ENCODE data around the gene TARBP1. TPM values are rescaled to one million over a fixed set of nuclear protein-coding genes. Genes with fewer than 3 reads are reported as not detected.

Gene TARBP1
- total and polyA plus RNA-seq, 3 experiments from 2014 or later: 15.0 to 36.4 (median 34.8) TPM

GRCh38 chr1:234500269-234500668, 21.3 kb upstream of the TARBP1 start:
- POLR2A ChIA-PET: no interaction called here
- no peaks in the 10 kb centered on the region for H3K9me3 ChIP-seq (ENCODE audit: low read length)
- H3K36me3 Mint-ChIP-seq: no peaks in the 10 kb centered on the region
- no peaks in the 10 kb centered on the region for H3K4me1 ChIP-seq (ENCODE audit: insufficient read depth, low read length)
- H3K4me3 ChIP-seq (ENCODE audit: low read length): no peak overlapping the region
- no peaks in the 10 kb centered on the region for H3K9me3 Mint-ChIP-seq
- CTCF ChIA-PET: interaction anchor here (1.1 to 2.4 kb wide), 9 partner anchors 9 to 605 kb away, joined by 3 to 21 read pairs (median 4); no protein-coding TSS in a partner anchor
- no peaks in the 10 kb centered on the region for H3K27me3 ChIP-seq (ENCODE audit: insufficient read depth, low read length, poor library complexity, severe bottlenecking)
- no peaks in the 10 kb centered on the region for H3K36me3 ChIP-seq (ENCODE audit: insufficient read depth, low read length)
- DNase-seq: no peak
- H3K4me1 Mint-ChIP-seq: peaks cover 6 to 13% (median 12%) of the 10 kb centered on the region in 3 donors
- H3K4me3 Mint-ChIP-seq: no peak overlapping the region
- peaks cover 4 to 10% of the 10 kb centered on the region in 2 donors for H3K27me3 Mint-ChIP-seq
- H3K27ac ChIP-seq (ENCODE audit: low read depth, low read length): no peak overlapping the region
- H3K27ac Mint-ChIP-seq: no peak overlapping the region

GRCh38 chr1:234499943-234500245, 20.9 kb upstream of the TARBP1 start:
- no peaks in the 10 kb centered on the region for H3K9me3 Mint-ChIP-seq

GRCh38 chr1:234499119-234499942, 20.4 kb upstream of the TARBP1 start:
- H3K4me1 Mint-ChIP-seq: peaks cover 6 to 15% (median 13%) of the 10 kb centered on the region in 3 donors
- Histone ChIP-seq H3K4me1 (ENCODE audit: insufficient read depth, low read length) (no peaks in the 10 kb centered on the region), H3K27ac (ENCODE audit: low read depth, low read length) (no peak overlapping the region), H3K9me3 (ENCODE audit: low read length) (no peaks in the 10 kb centered on the region), H3K36me3 (ENCODE audit: insufficient read depth, low read length) (no peaks in the 10 kb centered on the region), H3K27me3 (ENCODE audit: insufficient read depth, low read length, poor library complexity, severe bottlenecking) (no peaks in the 10 kb centered on the region), H3K4me3 (ENCODE audit: low read length) (no peak overlapping the region)
- H3K36me3 Mint-ChIP-seq: no peaks in the 10 kb centered on the region
- H3K4me3 Mint-ChIP-seq: peak overlapping the region in 4 of 7 donors; percentile 20 to 41 (median 36)
- peak overlapping the region in 2 of 8 donors; percentile 46 to 61 for H3K27ac Mint-ChIP-seq
- CTCF ChIA-PET: interaction anchor here (0.6 to 2.4 kb wide), 17 partner anchors 8 to 917 kb away, joined by 3 to 21 read pairs (median 4); no protein-coding TSS in a partner anchor
- POLR2A ChIA-PET: no interaction called here
- DNase-seq: peak; percentile 57 to 81 (median 65)
- no peaks in the 10 kb centered on the region for H3K9me3 Mint-ChIP-seq
- peaks cover 4 to 10% of the 10 kb centered on the region in 2 donors for H3K27me3 Mint-ChIP-seq

More at GRCh38 chr1:234499943-234500245, 20.9 kb upstream of the TARBP1 start:
- H3K4me1 Mint-ChIP-seq: peaks cover 6 to 15% (median 13%) of the 10 kb centered on the region in 3 donors
- no peaks in the 10 kb centered on the region for H3K36me3 ChIP-seq (ENCODE audit: insufficient read depth, low read length)
- H3K9me3 ChIP-seq (ENCODE audit: low read length): no peaks in the 10 kb centered on the region
- no peaks in the 10 kb centered on the region for H3K36me3 Mint-ChIP-seq
- ChIA-PET CTCF (interaction anchor here (0.6 to 2.4 kb wide), 17 partner anchors 8 to 605 kb away, joined by 3 to 21 read pairs (median 4); no protein-coding TSS in a partner anchor), POLR2A (no interaction called here)
- no peak overlapping the region for H3K27ac Mint-ChIP-seq
- no peak for DNase-seq
- peaks cover 4 to 10% of the 10 kb centered on the region in 2 donors for H3K27me3 Mint-ChIP-seq
- H3K27me3 ChIP-seq (ENCODE audit: insufficient read depth, low read length, poor library complexity, severe bottlenecking): no peaks in the 10 kb centered on the region
- no peaks in the 10 kb centered on the region for H3K4me1 ChIP-seq (ENCODE audit: insufficient read depth, low read length)
- no peak overlapping the region for H3K27ac ChIP-seq (ENCODE audit: low read depth, low read length)
- H3K4me3 Mint-ChIP-seq: no peak overlapping the region
- no peak overlapping the region for H3K4me3 ChIP-seq (ENCODE audit: low read length)

- H3K4me3 Mint-ChIP-seq: peak overlapping the region in 1 of 7 donors; percentile 36
- H3K27ac Mint-ChIP-seq: peak overlapping the region in 1 of 8 donors; percentile 32
- H3K27me3 ChIP-seq (ENCODE audit: insufficient read depth, low read length, poor library complexity, severe bottlenecking): no peaks in the 10 kb centered on the region
- no peaks in the 10 kb centered on the region for H3K9me3 Mint-ChIP-seq
- peaks cover 6 to 15% (median 13%) of the 10 kb centered on the region in 3 donors for H3K4me1 Mint-ChIP-seq
- ChIA-PET CTCF (interaction anchor here (0.8 to 1.7 kb wide), 9 partner anchors 11 to 918 kb away, joined by 3 to 5 read pairs (median 4); no protein-coding TSS in a partner anchor), POLR2A (no interaction called here)
- no peaks in the 10 kb centered on the region for H3K9me3 ChIP-seq (ENCODE audit: low read length)
- H3K36me3 ChIP-seq (ENCODE audit: insufficient read depth, low read length): no peaks in the 10 kb centered on the region
- H3K27ac ChIP-seq (ENCODE audit: low read depth, low read length): no peak overlapping the region
- peaks cover 4 to 15% of the 10 kb centered on the region in 2 donors for H3K27me3 Mint-ChIP-seq
- H3K4me1 ChIP-seq (ENCODE audit: insufficient read depth, low read length): no peaks in the 10 kb centered on the region
- H3K36me3 Mint-ChIP-seq: no peaks in the 10 kb centered on the region
- no peak for DNase-seq
- no peak overlapping the region for H3K4me3 ChIP-seq (ENCODE audit: low read length)
These were observed 19.6 kb upstream of the TARBP1 start for GRCh38 chr1:234498448-234499118.

GRCh38 chr1:234497589-234497988, 18.6 kb upstream of the TARBP1 start:
- ChIA-PET CTCF (interaction anchor here (1.0 kb wide), 1 partner anchor 593 kb away, joined by 5 read pairs; no protein-coding TSS in a partner anchor), POLR2A (no interaction called here)
- Histone ChIP-seq H3K4me3 (ENCODE audit: low read length) (no peak overlapping the region), H3K27ac (ENCODE audit: low read depth, low read length) (no peak overlapping the region), H3K36me3 (ENCODE audit: insufficient read depth, low read length) (no peaks in the 10 kb centered on the region), H3K4me1 (ENCODE audit: insufficient read depth, low read length) (no peaks in the 10 kb centered on the region), H3K27me3 (ENCODE audit: insufficient read depth, low read length, poor library complexity, severe bottlenecking) (no peaks in the 10 kb centered on the region), H3K9me3 (ENCODE audit: low read length) (no peaks in the 10 kb centered on the region)
- no peak for DNase-seq
- H3K4me3 Mint-ChIP-seq: no peak overlapping the region
- peaks cover 4 to 18% of the 10 kb centered on the region in 2 donors for H3K27me3 Mint-ChIP-seq
- no peaks in the 10 kb centered on the region for H3K36me3 Mint-ChIP-seq
- peaks cover 6 to 15% (median 13%) of the 10 kb centered on the region in 3 donors for H3K4me1 Mint-ChIP-seq
- no peaks in the 10 kb centered on the region for H3K9me3 Mint-ChIP-seq
- H3K27ac Mint-ChIP-seq: no peak overlapping the region

GRCh38 chr1:234495231-234495990, 16.4 kb upstream of the TARBP1 start:
- Mint-ChIP-seq H3K9me3 (no peaks in the 10 kb centered on the region), H3K27ac (peak overlapping the region in 2 of 8 donors; percentile 74 to 89), H3K27me3 (peaks cover 4 to 18% of the 10 kb centered on the region in 2 donors), H3K4me3 (no peak overlapping the region), H3K4me1 (peaks cover 6 to 18% (median 15%) of the 10 kb centered on the region in 3 donors), H3K36me3 (no peaks in the 10 kb centered on the region)
- Histone ChIP-seq H3K27me3 (ENCODE audit: insufficient read depth, low read length, poor library complexity, severe bottlenecking) (no peaks in the 10 kb centered on the region), H3K27ac (ENCODE audit: low read depth, low read length) (no peak overlapping the region), H3K4me1 (ENCODE audit: insufficient read depth, low read length) (no peaks in the 10 kb centered on the region), H3K36me3 (ENCODE audit: insufficient read depth, low read length) (no peaks in the 10 kb centered on the region), H3K9me3 (ENCODE audit: low read length) (no peaks in the 10 kb centered on the region), H3K4me3 (ENCODE audit: low read length) (no peak overlapping the region)
- DNase-seq: no peak
- POLR2A ChIA-PET: interaction anchor here (0.7 kb wide), 2 partner anchors 63 to 700 kb away, joined by 5 to 7 read pairs; no protein-coding TSS in a partner anchor
- CTCF ChIA-PET: interaction anchor here (1.0 to 1.3 kb wide), 5 partner anchors 9 to 593 kb away, joined by 3 to 5 read pairs (median 3); partner anchors contain the start of gene TARBP1

- no peaks in the 10 kb centered on the region for H3K9me3 ChIP-seq (ENCODE audit: low read length)
- H3K9me3 Mint-ChIP-seq: no peaks in the 10 kb centered on the region
- POLR2A ChIA-PET: no interaction called here
- no peak overlapping the region for H3K27ac ChIP-seq (ENCODE audit: low read depth, low read length)
- H3K4me1 Mint-ChIP-seq: peaks cover 2 to 11% (median 10%) of the 10 kb centered on the region in 3 donors
- no peaks in the 10 kb centered on the region for H3K36me3 ChIP-seq (ENCODE audit: insufficient read depth, low read length)
- H3K4me3 Mint-ChIP-seq: no peak overlapping the region
- no peaks in the 10 kb centered on the region for H3K36me3 Mint-ChIP-seq
- H3K4me3 ChIP-seq (ENCODE audit: low read length): no peak overlapping the region
- CTCF ChIA-PET: no interaction called here
- no peaks in the 10 kb centered on the region for H3K27me3 ChIP-seq (ENCODE audit: insufficient read depth, low read length, poor library complexity, severe bottlenecking)
- DNase-seq: no peak
- peaks cover 3 to 12% of the 10 kb centered on the region in 2 donors for H3K27me3 Mint-ChIP-seq
- H3K27ac Mint-ChIP-seq: no peak overlapping the region
- no peaks in the 10 kb centered on the region for H3K4me1 ChIP-seq (ENCODE audit: insufficient read depth, low read length)
These were observed 15.1 kb upstream of the TARBP1 start for GRCh38 chr1:234494049-234494448.
